HG03039 (cell line): Measurements from ENCODE around the gene NFASC.

ENCODE experiments used
- ATAC-seq: cut with Tn5 transposase; IDR thresholded peaks from one replicate; pipeline ENCODE4 v1.9.1; 2021; ENCODE audit warnings: mild to moderate bottlenecking, moderate library complexity; ENCODE audit not compliant: unreplicated experiment

The NFASC gene

GRCh38 chr1:204947747-204948146, 77.1 kb downstream of the NFASC start:
- no peak for ATAC-seq

DNA sequence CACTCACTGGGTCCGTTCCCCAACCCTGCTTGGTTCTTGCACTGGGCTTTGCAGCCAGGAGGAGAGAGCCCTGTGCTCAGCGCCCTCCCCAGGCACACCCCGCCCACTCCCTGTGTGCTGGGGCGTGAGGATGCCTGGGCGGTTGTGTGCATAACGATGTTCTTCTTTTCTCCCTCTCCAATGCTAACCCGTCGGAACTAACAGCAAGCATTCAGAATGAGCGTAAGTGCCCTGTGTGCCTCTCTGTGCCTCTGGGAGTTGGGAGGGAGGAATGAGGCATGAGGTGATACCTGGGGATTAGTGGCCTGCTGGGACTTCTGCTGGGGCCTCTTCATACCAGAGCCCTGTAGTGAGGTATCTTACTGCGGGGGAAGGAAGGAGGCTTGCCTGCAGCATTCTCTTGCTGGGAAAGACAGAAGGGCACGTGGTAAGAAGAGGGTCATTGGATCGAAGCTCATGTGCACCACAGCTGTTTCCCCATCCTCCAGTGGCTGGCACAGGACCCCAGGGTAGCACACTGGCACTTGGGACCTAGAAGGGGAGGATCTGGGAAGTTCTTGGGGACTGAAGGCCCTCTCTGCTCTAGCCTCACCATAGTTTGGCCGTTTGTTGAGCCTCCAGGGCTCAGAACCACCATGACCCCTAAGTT, 79.8 kb downstream of the NFASC start:
- ATAC-seq = no peak

GRCh38 chr1:204958317-204959307, 88.0 kb downstream of the NFASC start:
- no peak for ATAC-seq

GRCh38 chr1:204959374-204959773, 88.7 kb downstream of the NFASC start:
- no peak for ATAC-seq

- ATAC-seq = no peak
Observed at GRCh38 chr1:204959836-204960235, 89.2 kb downstream of the NFASC start.

DNA sequence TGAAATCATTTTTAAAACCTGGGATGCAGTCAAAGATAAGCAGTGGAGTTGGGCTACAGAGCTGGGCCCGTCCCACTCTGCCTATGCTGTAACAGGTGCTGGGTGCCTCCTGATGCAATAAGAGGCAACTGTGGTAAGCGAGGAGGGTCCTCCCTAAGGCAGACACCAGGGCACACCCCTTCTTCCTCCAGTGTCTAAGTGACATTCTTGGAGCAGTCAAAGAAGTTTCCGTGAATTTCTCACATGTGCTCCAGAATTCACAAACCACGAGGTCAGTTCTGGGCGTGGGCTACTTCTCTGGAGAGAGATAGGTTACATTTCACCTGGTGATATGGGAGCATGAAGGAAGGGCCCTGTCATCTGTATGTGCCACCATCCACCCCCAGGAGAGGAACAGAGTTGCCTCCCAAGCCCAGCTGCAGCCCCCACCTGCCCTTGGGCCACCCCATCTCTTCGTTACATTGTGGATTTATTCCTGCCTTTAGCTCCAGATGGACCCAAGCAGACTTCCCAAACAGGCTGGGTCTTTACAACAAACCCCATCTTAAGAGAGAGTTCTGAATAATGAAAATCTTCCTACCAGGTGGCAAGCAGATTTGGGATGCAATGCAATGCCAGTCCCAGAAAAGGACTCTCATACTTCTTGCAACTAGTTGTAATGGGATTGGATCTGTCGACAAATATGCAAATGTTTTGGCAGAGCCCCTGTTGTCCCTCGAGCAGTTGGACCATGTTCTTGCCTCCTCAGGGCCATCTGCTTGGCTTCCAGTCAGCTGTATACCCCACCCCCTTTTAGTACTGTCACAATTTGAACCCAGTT, 89.9 kb downstream of the NFASC start:
- no peak for ATAC-seq

- no peak for ATAC-seq
Observed at GRCh38 chr1:204961765-204962419, 91.2 kb downstream of the NFASC start.

DNA sequence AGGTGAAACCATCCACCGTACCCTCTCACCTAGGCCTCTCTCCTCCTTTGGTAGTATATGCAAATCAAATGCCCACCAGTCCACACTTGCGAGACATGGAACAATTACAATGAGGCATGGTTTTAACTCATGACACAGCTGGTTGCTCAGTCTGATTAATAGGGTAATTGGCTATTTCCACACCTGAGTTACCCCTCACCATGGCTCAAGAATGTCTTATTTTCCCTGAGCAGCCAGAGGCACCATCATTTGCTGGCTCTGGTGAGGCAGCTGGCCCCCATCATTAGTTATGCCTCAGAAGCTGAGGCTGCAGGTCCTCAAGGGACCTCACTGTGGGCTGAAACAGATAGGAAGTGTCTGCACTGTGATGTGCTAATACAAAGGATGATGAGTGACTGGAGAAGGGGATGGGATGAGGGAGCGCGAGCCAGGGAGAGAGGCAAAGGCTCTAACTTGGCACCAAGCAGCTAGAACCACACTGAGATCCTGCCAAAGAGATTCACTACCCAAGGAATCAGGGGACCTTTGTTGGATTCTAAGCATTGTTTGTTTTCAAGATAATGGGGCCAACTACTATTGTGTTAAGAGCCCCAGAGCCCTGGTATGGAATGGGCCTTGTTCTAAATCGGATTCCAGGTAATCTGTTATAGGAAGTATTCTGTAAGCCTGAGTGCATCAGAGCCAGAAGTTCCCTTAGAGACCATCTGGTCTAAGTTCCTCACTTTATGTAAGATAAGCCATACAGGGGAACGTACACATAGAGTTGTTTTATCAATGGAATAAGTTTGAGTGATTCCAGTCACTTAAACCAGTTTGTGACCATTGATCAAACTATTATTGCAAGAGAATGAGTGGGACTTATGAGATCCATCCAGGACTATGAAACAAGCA, 92.3 kb downstream of the NFASC start:
- no peak for ATAC-seq

- ATAC-seq = no peak
Observed at GRCh38 chr1:204967451-204967850, 96.8 kb downstream of the NFASC start.

- ATAC-seq = no peak
Observed at GRCh38 chr1:204968135-204968534, 97.5 kb downstream of the NFASC start.

DNA sequence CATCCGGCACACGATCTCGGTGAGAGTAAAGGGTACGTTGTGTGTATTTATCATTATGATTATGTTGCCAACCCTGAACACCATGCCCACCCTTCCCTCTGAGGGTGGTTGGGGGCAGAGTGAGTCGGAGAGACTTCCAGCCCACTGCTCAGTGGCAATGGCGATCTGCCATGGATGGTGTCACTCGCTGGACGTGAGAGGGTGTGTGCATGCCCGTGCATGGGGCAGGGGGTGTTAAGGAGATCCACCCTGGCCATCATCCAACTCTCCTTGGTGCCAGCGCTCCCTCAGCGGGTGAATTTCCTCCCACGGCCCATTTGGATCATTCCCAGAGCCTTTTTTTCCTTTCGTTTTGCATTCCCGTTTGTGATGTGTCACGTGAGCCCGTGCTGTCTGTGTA, 98.3 kb downstream of the NFASC start:
- ATAC-seq = no peak

DNA sequence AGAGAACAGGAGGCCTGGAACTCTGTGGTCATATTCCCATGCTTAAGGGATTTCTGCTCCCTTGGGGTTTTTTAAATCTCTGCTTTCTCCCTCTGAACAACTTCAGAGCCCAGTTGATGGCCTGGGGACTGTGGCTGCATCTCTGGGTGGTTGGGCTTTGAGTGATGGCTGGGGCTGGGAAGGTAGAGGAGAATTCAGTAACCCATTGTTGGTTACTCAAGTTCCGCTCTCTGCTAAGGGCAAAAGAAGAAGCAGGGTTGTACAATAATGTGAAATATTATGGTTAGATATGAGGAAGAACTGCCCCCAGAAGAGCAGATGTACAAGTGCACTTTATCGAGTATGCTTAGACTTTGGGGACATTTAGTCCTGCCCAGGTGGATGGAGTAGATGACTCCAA, 100.3 kb downstream of the NFASC start:
- ATAC-seq = no peak

- ATAC-seq = no peak
Observed at GRCh38 chr1:204971517-204972336, 101.1 kb downstream of the NFASC start.

GRCh38 chr1:204972426-204972825, 101.8 kb downstream of the NFASC start:
- no peak for ATAC-seq

GRCh38 chr1:204973449-204973848, 102.8 kb downstream of the NFASC start:
- ATAC-seq = no peak

DNA sequence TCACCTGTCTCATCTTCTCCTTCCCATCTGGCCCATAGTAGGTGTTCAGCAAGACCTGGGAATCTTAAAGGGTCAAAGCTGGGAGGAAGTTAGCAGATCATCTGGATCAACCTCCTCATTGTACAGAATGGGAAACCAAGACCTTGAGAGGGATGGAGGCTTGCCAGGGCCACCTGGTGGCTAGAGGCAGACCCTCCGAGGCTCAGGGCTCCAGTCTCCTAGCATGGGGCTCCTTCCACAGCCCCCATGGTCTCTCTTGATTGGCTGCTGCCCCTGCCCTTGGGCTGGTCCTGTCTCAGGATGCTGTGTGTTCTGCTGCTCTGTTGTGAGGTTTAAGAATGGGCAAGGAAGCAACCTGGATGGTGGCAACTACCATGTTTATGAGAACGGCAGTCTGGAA, 103.7 kb downstream of the NFASC start:
- ATAC-seq = no peak

DNA sequence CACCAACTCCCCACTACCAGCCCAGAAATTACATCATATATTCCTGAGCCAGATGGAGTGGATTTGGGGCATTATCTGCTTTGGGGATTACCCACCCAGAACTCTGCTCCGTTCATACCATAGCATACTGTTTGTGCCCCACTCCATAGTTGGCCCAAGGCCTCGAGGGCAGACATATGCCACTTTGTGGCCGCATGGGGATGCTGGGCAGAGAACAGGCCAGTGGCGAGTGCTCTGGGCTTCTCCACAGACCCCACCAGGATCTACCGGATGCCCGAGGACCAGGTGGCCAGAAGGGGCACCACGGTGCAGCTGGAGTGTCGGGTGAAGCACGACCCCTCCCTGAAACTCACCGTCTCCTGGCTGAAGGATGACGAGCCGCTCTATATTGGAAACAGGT, 104.4 kb downstream of the NFASC start:
- no peak for ATAC-seq

GRCh38 chr1:204975568-204976235, 105.0 kb downstream of the NFASC start:
- no peak for ATAC-seq
